ENCODE data around the gene RAB7A.

Gene RAB7A

DNA sequence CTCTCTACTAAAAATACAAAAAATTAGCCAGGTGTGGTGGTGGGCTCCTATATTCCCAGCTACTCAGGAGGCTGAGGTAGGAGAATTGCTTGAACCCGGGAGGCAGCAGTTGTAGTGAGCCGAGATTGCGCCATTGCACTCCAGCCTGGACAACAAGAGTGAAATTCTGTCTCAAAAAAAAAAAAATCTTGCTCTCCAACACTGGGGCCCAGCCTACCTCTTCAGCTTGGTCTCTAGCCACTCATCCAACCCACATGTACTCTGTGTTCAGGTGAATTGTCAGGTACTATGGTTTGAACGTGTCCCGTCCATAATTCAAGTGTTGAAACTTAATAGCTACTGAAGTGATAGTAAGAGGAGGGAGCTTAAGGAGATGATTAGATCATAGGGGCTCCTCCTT is 22.4 kb upstream of the RAB7A start:
- TF ChIP-seq, protein P1, sequence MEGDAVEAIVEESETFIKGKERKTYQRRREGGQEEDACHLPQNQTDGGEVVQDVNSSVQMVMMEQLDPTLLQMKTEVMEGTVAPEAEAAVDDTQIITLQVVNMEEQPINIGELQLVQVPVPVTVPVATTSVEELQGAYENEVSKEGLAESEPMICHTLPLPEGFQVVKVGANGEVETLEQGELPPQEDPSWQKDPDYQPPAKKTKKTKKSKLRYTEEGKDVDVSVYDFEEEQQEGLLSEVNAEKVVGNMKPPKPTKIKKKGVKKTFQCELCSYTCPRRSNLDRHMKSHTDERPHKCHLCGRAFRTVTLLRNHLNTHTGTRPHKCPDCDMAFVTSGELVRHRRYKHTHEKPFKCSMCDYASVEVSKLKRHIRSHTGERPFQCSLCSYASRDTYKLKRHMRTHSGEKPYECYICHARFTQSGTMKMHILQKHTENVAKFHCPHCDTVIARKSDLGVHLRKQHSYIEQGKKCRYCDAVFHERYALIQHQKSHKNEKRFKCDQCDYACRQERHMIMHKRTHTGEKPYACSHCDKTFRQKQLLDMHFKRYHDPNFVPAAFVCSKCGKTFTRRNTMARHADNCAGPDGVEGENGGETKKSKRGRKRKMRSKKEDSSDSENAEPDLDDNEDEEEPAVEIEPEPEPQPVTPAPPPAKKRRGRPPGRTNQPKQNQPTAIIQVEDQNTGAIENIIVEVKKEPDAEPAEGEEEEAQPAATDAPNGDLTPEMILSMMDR (conservative IDR thresholded peaks at IDR 0.05): no peak
- no peak overlapping the region for H3K27ac ChIP-seq

DNA sequence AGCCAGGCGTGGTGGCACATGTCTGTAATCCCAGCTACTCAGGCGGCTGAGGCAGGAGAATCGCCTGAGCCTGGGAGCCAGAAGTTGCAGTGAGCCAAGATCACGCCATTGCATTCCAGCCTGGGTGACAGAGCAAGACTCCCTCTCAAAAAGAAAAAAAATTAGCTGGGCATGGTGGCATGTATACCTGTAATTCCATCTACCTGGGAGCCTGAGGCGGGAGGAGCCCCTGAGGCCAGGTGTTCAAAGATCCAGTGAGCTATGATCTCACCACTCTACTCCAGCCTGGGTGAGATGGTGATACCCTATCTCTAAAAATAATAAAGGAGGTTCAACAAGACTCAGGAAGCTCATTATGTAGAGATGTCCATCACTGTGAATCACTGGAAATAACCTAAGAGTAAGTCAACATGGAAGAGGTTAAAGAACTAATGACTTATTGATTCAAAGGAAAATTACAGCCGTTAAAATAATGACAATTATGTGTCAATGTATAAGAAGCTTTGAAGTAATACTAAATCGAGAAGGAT is 19.8 kb upstream of the RAB7A start:
- TF ChIP-seq, protein P1 (conservative IDR thresholded peaks at IDR 0.05): no peak
- no peak overlapping the region for H3K27ac ChIP-seq

DNA sequence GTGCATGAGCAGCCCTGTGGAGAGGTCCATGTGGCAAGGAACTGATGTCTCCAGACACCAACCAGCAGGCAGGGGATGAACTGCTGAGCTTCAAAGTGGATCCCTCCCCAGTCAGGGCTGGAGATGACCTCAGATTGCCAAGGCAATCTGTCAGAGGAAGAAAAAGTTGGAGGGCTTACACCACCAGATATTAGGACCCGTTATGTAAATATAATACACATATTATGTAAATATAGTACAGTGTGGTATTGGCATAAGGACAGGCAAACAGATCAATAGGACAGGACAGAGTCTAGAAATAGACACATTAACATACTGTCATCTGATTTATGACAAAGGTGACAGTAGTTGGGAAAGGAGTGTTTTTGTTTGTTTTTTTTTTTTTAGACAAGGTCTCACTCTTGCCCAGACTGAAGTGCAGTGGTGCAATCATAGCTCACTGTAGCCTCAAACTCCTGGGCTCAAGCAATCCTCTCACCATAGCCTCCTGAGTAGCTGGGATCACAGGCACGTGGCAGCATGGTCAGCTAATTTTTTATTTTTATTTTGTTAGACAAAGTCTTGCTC is 18.0 kb upstream of the RAB7A start:
- no peak overlapping the region for H3K27ac ChIP-seq
- TF ChIP-seq, protein P1 (conservative IDR thresholded peaks at IDR 0.05): no peak

DNA sequence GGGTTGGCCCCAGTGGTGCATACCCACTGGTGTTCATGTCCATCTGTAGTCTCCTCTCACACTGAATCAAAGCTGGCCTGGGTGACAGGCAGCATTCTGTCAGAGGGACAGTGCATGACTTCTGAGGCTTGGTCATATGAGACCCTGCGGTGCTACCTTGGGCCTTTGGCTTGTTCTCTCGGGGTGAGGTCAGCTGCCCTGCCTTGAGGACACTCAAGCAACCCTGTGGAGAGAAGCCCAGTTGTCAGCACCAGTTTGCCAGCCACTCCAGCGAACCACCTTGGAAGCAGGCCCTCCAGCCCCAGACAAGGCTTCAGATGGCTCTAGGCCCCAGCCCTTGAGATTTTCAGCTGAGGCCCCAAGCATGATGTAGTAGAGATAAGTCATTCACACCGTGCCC is 16.9 kb upstream of the RAB7A start:
- H3K27ac ChIP-seq: no peak overlapping the region
- TF ChIP-seq, protein P1 (conservative IDR thresholded peaks at IDR 0.05): no peak

DNA sequence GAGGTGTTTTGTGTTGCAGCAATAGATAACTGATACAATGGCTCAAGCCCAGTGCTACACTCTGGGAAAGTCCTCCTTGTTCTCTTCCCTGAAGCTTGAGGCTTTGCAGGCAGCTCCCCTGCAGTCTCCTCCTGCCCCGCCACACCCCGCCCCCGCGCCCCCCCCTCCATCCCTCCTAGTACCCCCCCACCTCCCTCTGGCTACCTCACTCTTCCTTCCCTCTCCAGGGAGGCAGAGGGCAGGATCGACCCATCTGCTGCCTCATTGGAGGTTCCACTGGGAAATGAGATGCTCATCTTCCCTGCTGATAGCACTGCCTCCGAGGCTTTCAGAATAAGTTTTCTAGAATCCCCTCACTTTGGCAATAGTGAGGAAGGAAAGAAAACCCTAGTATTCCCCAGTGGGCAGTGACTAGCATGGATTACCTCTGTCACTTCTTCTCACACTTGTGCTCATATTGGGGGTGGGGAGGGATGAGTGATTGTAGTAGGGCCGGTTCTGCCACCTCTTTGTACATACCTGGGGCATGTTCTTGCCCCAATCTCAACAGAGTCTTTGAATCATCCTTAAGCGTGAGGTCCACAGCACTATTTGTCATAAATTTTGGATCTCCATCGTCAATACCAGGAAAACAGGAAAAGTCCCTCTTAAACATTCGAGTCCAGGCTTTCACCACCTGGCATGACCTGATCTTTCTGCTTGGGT is 16.3 kb upstream of the RAB7A start:
- TF ChIP-seq, protein P1 (conservative IDR thresholded peaks at IDR 0.05): no peak
- no peak overlapping the region for H3K27ac ChIP-seq

DNA sequence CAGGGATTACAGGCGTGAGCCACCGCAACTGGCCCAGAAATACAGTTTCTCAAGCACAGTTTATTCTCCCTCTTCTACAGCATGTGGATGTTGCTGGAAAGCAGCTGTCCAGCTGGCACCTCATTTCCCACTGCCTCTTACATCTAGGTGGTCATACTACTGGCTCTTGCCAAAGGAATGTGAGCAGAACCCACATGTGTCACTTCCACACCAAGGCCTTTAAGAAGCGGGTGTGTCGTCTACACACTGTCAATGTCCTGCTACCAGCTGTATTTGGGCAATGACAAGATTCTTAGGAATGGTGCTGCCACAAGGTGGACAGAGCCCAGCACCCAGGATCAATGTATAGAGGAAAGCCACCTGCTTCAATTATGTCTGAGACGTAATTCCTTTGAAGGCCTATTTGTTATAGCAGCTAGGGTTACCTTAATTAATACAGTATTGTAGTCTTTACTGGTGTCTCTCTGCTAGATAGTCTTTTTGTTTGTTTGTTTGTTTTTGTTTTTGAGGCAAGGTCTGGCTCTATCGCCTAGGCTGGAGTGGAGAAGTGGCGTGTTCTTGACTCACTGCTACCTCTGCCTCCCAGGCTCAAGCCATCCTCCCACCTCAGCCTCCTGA is 15.1 kb upstream of the RAB7A start:
- no peak overlapping the region for H3K27ac ChIP-seq
- TF ChIP-seq, protein P1 (conservative IDR thresholded peaks at IDR 0.05): no peak

DNA sequence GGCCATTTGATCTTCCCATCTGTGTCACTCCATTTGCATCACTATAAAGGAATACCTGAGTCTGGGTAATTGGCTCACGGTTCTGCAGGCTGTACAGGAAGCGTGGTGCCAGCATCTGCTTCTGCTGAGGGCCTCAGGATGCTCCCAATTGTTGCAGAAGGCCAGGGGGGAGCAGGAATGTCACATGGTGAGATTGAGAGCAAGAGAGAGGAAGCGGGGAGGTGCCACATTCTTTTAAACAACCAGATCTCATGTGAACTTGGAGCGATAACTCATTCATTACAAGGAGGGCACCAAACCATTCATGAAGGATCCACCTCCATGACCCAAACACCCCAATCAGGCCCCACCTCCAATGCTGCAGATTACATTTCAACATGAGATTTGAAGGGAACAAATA is 13.1 kb upstream of the RAB7A start:
- TF ChIP-seq, protein P1 (conservative IDR thresholded peaks at IDR 0.05): no peak
- no peak overlapping the region for H3K27ac ChIP-seq

All from VCaP (cell line).